GM12892 (cell line): ENCODE data around the gene SRD5A1.

ENCODE experiments used
- POLR2AphosphoS5 ChIP-seq: IDR thresholded peaks from 2 replicates; pipeline ENCODE4 v1.6.1; 2011; ENCODE audit warnings: low read depth, low read length, control low read depth
- TAF1 ChIP-seq: IDR thresholded peaks from 2 replicates; pipeline ENCODE4 v1.6.1; 2011; ENCODE audit warnings: low read depth, mild to moderate bottlenecking, control low read depth, low read length, borderline replicate concordance

DNA sequence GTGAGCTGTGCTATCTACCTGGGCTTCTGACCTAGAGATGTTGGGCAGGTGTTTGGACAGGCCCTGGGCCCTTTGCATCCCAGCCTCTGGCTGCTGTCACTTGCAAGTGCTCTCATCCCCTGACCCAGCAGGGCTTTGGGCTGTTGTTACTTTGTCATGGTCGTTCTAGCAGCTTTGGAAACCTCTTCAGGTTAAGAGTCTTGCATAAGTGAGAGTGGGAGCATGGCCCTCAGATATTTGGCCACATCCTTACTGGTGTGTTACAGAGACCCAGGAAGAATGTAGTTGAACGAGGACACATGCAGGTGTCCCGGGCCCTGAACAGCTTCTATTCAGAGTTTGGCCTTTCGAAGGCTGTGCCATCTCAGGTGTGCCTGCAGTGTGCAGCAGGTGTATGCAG lies 84.4 kb downstream of the SRD5A1 start:
- no peak for TF ChIP-seq POLR2AphosphoS5
- TF ChIP-seq TAF1, result no peak
